IMR-90 (cell line): Measurements from ENCODE around the gene COL17A1.

Experiments used
- BHLHE40 ChIP-seq: fragments of 150-350 bp; IDR thresholded peaks from 2 replicates; pipeline ENCODE4 v1.6.1; 2016; ENCODE audit warnings: mild to moderate bottlenecking, low read depth, low read length
- CEBPB ChIP-seq: IDR thresholded peaks from 2 replicates; pipeline ENCODE4 v1.6.1; 2012; ENCODE audit warnings: low read depth, low read length, improper control_type of control experiment
- CTCF ChIP-seq: conservative IDR thresholded peaks from 2 replicates; pipeline ENCODE4 v1.5.1; 2012; ENCODE audit warnings: mild to moderate bottlenecking, low read depth, low read length, improper control_type of control experiment
- ELK1 ChIP-seq: fragments of 150-350 bp; IDR thresholded peaks from 2 replicates; pipeline ENCODE4 v1.6.1; 2016; ENCODE audit warnings: low read depth, mild to moderate bottlenecking, low read length, moderate library complexity, borderline replicate concordance
- FOS ChIP-seq: fragments of 150-350 bp; IDR thresholded peaks from 2 replicates; pipeline ENCODE4 v1.6.1; 2016; ENCODE audit warnings: low read depth, low read length
- MAFK ChIP-seq: IDR thresholded peaks from 2 replicates; pipeline ENCODE4 v1.6.1; 2012; ENCODE audit warnings: low read depth, low read length, improper control_type of control experiment
- MAZ ChIP-seq: IDR thresholded peaks from 2 replicates; pipeline ENCODE4 v1.6.1; 2012; ENCODE audit warnings: low read depth, mild to moderate bottlenecking, low read length, improper control_type of control experiment, moderate library complexity, borderline replicate concordance
- MXI1 ChIP-seq: IDR thresholded peaks from 2 replicates; pipeline ENCODE4 v1.6.1; 2012; ENCODE audit warnings: low read depth, mild to moderate bottlenecking, low read length, moderate library complexity, borderline replicate concordance
- NFE2L2 ChIP-seq: fragments of 150-350 bp; IDR thresholded peaks from 2 replicates; pipeline ENCODE4 v1.6.1; 2016; ENCODE audit warnings: low read depth, mild to moderate bottlenecking, low read length
- POLR2A ChIP-seq: IDR thresholded peaks from 2 replicates; pipeline ENCODE4 v1.6.1; 2012; ENCODE audit warnings: mild to moderate bottlenecking, low read depth, low read length
- RAD21 ChIP-seq: IDR thresholded peaks from 2 replicates; pipeline ENCODE4 v1.6.1; 2012; ENCODE audit warnings: low read length, improper control_type of control experiment
- RCOR1 ChIP-seq: IDR thresholded peaks from 2 replicates; pipeline ENCODE4 v1.6.1; 2012; ENCODE audit warnings: mild to moderate bottlenecking, low read length, improper control_type of control experiment; ENCODE audit not compliant: insufficient replicate concordance
- SMC3 ChIP-seq: fragments of 150-350 bp; IDR thresholded peaks from 2 replicates; pipeline ENCODE4 v1.6.1; 2016; ENCODE audit warnings: low read depth, mild to moderate bottlenecking, antibody characterized with exemption, low read length, moderate library complexity

- TF ChIP-seq CTCF (no peak), SMC3 (no peak), MAFK (no peak), NFE2L2 (no peak), POLR2A (no peak), RAD21 (no peak), ELK1 (no peak), CEBPB (no peak), FOS (no peak), MAZ (no peak), MXI1 (no peak), BHLHE40 (no peak), RCOR1 (no peak)
These were observed 65.7 kb downstream of the COL17A1 start for GRCh38 chr10:104020020-104020419.
